Neutrophil (primary cell): ENCODE measurements around the gene STAB1.

Source experiments
- H3K27ac ChIP-seq: fragments of 200-600 bp; sonication (generic); 2 replicates; pipeline ENCODE4 v1.5.1; 2016; ENCODE audit warnings: mild to moderate bottlenecking, moderate library complexity
- H3K27me3 ChIP-seq: fragments of 200-600 bp; sonication (generic); 2 replicates; pipeline ENCODE4 v1.6.0; 2016; ENCODE audit warnings: mild to moderate bottlenecking
- H3K36me3 ChIP-seq: fragments of 200-600 bp; sonication (generic); 2 replicates; pipeline ENCODE4 v1.5.1; 2017
- H3K4me1 ChIP-seq, 2 experiments: fragments of 200-600 bp in 1 of 2; sonication (generic) in 1 of 2; 1 replicate in 1 of 2; 2 replicates in 1 of 2; pipeline versions ENCODE4 v1.5.1 to v1.6.1; 2013 to 2016; ENCODE audit warnings: low read depth in 1 of 2, low read length in 1 of 2, mild to moderate bottlenecking in 1 of 2, moderate library complexity in 1 of 2; ENCODE audit not compliant: control insufficient read depth in 1 of 2, insufficient read depth in 1 of 2
- H3K4me3 ChIP-seq, 2 experiments: fragments of 200-600 bp in 1 of 2; sonication (generic) in 1 of 2; 1 replicate in 1 of 2; 2 replicates in 1 of 2; pipeline ENCODE4 v1.5.1; 2013 to 2016; ENCODE audit warnings: low read depth in 1 of 2, low read length in 1 of 2, mild to moderate bottlenecking in 1 of 2, moderate library complexity in 1 of 2
- H3K9me3 ChIP-seq: fragments of 200-600 bp; sonication (generic); 2 replicates; pipeline ENCODE4 v1.5.1; 2016
- TF ChIP-seq, protein P1 (sequence below): fragments of 200-600 bp; sonication (generic); IDR thresholded peaks from 2 replicates; pipeline ENCODE4 v1.5.1; 2016; ENCODE audit warnings: antibody characterized with exemption

Gene STAB1

DNA sequence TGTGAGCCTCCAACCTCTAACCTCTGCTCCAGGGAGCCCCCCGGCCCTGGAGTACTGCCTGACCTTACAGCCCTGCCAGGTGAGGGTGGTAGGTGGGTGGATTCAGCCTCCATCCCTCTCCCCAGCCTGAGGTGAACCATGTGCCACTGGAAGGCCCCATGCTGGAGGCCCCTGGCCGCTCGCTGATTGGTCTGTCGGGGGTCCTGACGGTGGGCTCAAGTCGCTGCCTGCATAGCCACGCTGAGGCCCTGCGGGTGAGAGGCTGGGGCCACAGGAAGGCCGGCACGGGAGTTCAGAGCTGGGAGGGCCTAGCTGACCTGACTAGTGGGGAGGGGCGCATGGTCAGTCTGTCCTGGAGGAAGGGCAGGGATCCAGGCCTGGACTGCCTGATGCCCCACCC, 19.4 kb downstream of the STAB1 start:
- Histone ChIP-seq H3K4me1 (no peaks in the 10 kb centered on the region), H3K27ac (no peak overlapping the region), H3K27me3 (peaks cover 17% of the 10 kb centered on the region), H3K9me3 (no peaks in the 10 kb centered on the region), H3K4me3 (no peak overlapping the region), H3K36me3 (no peaks in the 10 kb centered on the region)
- TF ChIP-seq, protein P1, sequence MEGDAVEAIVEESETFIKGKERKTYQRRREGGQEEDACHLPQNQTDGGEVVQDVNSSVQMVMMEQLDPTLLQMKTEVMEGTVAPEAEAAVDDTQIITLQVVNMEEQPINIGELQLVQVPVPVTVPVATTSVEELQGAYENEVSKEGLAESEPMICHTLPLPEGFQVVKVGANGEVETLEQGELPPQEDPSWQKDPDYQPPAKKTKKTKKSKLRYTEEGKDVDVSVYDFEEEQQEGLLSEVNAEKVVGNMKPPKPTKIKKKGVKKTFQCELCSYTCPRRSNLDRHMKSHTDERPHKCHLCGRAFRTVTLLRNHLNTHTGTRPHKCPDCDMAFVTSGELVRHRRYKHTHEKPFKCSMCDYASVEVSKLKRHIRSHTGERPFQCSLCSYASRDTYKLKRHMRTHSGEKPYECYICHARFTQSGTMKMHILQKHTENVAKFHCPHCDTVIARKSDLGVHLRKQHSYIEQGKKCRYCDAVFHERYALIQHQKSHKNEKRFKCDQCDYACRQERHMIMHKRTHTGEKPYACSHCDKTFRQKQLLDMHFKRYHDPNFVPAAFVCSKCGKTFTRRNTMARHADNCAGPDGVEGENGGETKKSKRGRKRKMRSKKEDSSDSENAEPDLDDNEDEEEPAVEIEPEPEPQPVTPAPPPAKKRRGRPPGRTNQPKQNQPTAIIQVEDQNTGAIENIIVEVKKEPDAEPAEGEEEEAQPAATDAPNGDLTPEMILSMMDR: no peak

DNA sequence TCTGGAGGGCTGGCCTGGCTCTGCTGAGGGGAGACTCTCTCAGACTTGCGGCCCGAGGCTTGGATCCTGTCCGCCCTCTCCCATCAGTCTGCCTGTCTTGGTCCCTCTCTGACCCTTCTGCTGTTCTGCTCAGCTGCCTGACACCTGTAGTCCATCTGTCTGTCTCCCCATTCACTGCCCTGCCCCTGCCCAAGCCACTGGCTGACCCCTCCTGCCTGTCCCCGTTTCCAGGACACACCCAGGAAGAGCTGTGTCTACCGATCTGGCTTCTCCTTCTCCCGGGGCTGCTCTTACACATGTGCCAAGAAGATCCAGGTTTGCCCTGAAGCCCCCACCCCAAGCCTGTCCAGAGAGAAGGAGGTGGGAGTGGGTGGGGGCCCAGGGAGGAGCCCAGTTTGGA, 20.1 kb downstream of the STAB1 start:
- no peak overlapping the region for H3K27ac ChIP-seq
- no peaks in the 10 kb centered on the region for H3K4me1 ChIP-seq
- peaks cover 17% of the 10 kb centered on the region for H3K27me3 ChIP-seq
- no peaks in the 10 kb centered on the region for H3K9me3 ChIP-seq
- TF ChIP-seq, protein P1: no peak
- no peak overlapping the region for H3K4me3 ChIP-seq
- no peaks in the 10 kb centered on the region for H3K36me3 ChIP-seq

DNA sequence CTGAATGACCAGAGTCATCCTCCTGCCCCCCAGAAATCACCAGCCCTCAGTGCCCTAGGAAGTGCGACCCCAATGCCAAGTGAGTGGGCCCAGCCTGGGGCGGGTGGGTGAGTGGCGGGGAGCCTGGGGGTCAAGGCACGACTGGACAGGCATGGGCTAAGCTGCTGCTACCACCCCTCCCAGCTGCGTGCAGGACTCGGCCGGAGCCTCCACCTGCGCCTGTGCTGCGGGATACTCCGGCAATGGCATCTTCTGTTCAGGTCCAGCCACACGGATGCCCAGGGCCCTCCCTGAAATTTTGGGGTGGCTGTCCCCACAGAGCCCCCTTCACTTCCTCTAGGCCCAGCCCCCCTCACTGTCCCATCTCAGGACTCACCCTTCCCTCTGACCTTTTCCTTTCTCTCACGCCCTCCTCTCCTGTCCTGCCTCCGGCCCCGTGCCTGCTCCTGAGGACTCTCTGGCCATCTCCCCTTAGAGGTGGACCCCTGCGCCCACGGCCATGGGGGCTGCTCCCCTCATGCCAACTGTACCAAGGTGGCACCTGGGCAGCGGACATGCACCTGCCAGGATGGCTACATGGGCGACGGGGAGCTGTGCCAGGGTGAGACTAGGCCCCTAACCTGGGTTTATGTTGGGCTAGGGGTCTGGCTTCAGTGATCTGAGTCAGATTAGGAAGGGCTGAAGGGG, 21.5 kb downstream of the STAB1 start:
- H3K36me3 ChIP-seq: no peaks in the 10 kb centered on the region
- no peak overlapping the region for H3K4me3 ChIP-seq
- peaks cover 11% of the 10 kb centered on the region for H3K27me3 ChIP-seq
- H3K27ac ChIP-seq: no peak overlapping the region
- no peaks in the 10 kb centered on the region for H3K4me1 ChIP-seq
- TF ChIP-seq, protein P1: no peak
- H3K9me3 ChIP-seq: no peaks in the 10 kb centered on the region

DNA sequence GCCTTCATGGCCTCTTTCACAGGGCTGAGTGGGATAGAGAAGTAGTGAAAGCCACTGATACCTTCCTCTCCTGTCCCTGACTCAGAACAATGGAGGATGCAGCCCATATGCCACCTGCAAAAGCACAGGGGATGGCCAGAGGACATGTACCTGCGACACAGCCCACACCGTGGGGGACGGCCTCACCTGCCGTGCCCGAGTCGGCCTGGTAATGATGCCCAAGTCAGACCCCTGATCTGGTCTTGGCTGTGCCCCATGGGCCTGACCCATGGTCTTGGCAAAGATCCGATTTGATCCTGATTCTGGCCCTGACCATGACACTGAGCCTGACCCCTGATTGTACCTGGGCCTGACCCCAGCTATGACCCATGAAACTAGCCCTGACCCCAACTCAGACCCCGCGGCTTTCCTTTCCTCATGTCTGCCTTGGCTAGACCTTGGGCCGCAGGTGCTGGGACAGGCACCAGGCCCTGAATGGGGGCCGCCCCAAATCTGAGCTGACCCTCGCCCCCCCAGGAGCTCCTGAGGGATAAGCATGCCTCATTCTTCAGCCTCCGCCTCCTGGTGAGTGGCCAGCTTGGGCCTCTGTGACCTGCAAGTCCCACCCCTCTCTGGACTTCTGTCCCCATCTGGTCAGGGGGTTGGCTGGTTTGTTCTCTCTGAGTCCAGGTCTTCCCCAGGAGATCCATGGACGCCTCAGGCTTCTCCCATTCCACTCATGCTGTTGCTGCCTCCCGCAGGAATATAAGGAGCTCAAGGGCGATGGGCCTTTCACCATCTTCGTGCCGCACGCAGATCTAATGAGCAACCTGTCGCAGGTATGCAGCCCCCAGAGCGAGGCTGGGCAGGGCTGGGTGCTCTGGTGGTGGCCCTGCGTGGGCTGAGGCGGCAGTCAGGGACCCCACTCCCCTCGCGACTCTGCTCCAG, 22.9 kb downstream of the STAB1 start:
- TF ChIP-seq, protein P1: no peak
- Histone ChIP-seq H3K27ac (no peak overlapping the region), H3K27me3 (peaks cover 4% of the 10 kb centered on the region), H3K9me3 (no peaks in the 10 kb centered on the region), H3K4me1 (no peaks in the 10 kb centered on the region), H3K36me3 (no peaks in the 10 kb centered on the region), H3K4me3 (no peak overlapping the region)

DNA sequence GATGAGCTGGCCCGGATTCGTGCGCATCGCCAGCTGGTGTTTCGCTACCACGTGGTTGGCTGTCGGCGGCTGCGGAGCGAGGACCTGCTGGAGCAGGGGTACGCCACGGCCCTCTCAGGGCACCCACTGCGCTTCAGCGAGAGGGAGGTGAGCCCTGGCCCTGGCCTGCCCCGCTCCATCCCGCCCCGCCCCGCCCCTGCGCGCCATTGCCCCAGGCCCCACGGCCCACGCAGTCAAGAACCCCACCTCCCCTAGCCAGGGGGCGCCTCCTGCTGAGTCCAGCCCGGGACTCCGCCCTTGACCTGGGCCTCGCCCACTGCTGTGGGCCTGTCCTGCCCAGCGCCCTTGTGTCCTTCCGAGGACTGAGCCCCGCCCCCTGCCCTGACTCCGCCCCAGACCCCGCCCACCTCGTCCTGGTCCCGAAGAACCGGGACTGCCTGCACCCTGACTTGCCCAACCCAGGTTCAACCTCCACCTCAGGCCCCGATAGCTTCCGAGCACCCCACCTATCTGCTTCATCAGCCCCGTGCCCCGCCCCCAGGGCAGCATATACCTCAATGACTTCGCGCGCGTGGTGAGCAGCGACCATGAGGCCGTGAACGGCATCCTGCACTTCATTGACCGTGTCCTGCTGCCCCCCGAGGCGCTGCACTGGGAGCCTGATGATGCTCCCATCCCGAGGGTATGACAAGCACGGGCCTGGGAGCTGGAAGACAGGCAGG, 23.7 kb downstream of the STAB1 start:
- no peak overlapping the region for H3K4me3 ChIP-seq

More for the DNA sequence above, 23.7 kb downstream of the STAB1 start:
- no peaks in the 10 kb centered on the region for H3K36me3 ChIP-seq
- H3K27me3 ChIP-seq: peaks cover 4% of the 10 kb centered on the region
- H3K4me1 ChIP-seq: no peaks in the 10 kb centered on the region
- H3K27ac ChIP-seq: no peak overlapping the region
- TF ChIP-seq, protein P1: no peak
- H3K9me3 ChIP-seq: no peaks in the 10 kb centered on the region
